Activated CD8-positive, alpha-beta T cell treated with anti-CD3 and anti-CD28 coated beads, Interleukin-2, amount 10 ng/mL, durations not matched to agents 7 days and 5 days (primary cell): ENCODE results near the gene LPIN3. TPM values are rescaled to one million over a fixed set of nuclear protein-coding genes. Genes with fewer than 3 reads are reported as not detected.

Source experiments
- ATAC-seq: fragments of 150-1000 bp; cut with Tn5 transposase; one replicate; pipeline ENCODE4 v1.10.0; 2021; ENCODE audit warnings: moderate library complexity
- CTCF ChIA-PET: fragments of 350-600 bp; sonication (Branson Sonifier 250); formaldehyde crosslinking; loops from one replicate; lab custom pipeline; 2021; ENCODE audit warnings: antibody characterized with exemption; lab: Charles Lee
- POLR2A ChIA-PET: fragments of 350-600 bp; sonication (Branson Sonifier 250); formaldehyde crosslinking; loops from one replicate; lab custom pipeline; 2021; ENCODE audit warnings: antibody characterized with exemption; lab: Charles Lee
- DNase-seq: peaks from one replicate; pipeline ENCODE4 v3.0.0-alpha.2; 2020
- H3K27ac Mint-ChIP-seq: one replicate; pipeline ENCODE4 v1.8.0; 2021; ENCODE audit warnings: mild to moderate bottlenecking, mixed read lengths
- H3K27me3 Mint-ChIP-seq: one replicate; pipeline ENCODE4 v1.8.0; 2021; ENCODE audit warnings: low read depth, mixed read lengths
- H3K36me3 Mint-ChIP-seq: one replicate; pipeline ENCODE4 v1.8.0; 2021; ENCODE audit warnings: low read depth, mixed read lengths
- H3K4me1 Mint-ChIP-seq: one replicate; pipeline ENCODE4 v1.8.0; 2021; ENCODE audit warnings: low read depth, mixed read lengths
- H3K4me3 Mint-ChIP-seq: one replicate; pipeline ENCODE4 v1.8.0; 2021; ENCODE audit warnings: mild to moderate bottlenecking, mixed read lengths
- H3K9me3 Mint-ChIP-seq: one replicate; pipeline ENCODE4 v1.8.0; 2022; ENCODE audit warnings: mixed read lengths; ENCODE audit not compliant: insufficient read depth
- total RNA-seq, 2 experiments: library from RNA; stranded (reverse); gene quantifications; one replicate each; pipeline ENCODE4 v1.2.3, GENCODE V29; 2021

The LPIN3 gene
- total RNA-seq, 2 experiments from 2014 or later, result 0.74 to 0.91 TPM

- H3K4me1 Mint-ChIP-seq, result peaks cover 27% of the 10 kb centered on the region
- CTCF ChIA-PET, result no interaction called here
Observed at GRCh38 chr20:41406896-41407444, 66.3 kb downstream of the LPIN3 start.

GRCh38 chr20:41407607-41408006 is 67.0 kb downstream of the LPIN3 start:
- peaks cover 14% of the 10 kb centered on the region for H3K36me3 Mint-ChIP-seq
- no peak overlapping the region for H3K4me3 Mint-ChIP-seq
- H3K4me1 Mint-ChIP-seq, result peaks cover 25% of the 10 kb centered on the region
- no peak for DNase-seq
- peak overlapping the region; percentile 36 for H3K27ac Mint-ChIP-seq
- ATAC-seq, result no peak
- H3K27me3 Mint-ChIP-seq, result no peaks in the 10 kb centered on the region
- POLR2A ChIA-PET, result no interaction called here
- H3K9me3 Mint-ChIP-seq, result no peaks in the 10 kb centered on the region
- CTCF ChIA-PET, result no interaction called here

More at GRCh38 chr20:41406896-41407444, 66.3 kb downstream of the LPIN3 start:
- Mint-ChIP-seq H3K27me3 (no peaks in the 10 kb centered on the region), H3K27ac (no peak overlapping the region), H3K9me3 (no peaks in the 10 kb centered on the region), H3K36me3 (peaks cover 12% of the 10 kb centered on the region), H3K4me3 (no peak overlapping the region)
- DNase-seq (no peak), ATAC-seq (no peak)
- POLR2A ChIA-PET, result no interaction called here

GRCh38 chr20:41408156-41408794 is 67.7 kb downstream of the LPIN3 start:
- peaks cover 25% of the 10 kb centered on the region for H3K4me1 Mint-ChIP-seq
- POLR2A ChIA-PET, result interaction anchor here (1.1 kb wide), 1 partner anchor 210 kb away, joined by 3 read pairs; the partner anchor contains the start of gene CHD6
- H3K9me3 Mint-ChIP-seq, result no peaks in the 10 kb centered on the region
- ATAC-seq (peak; percentile 84), DNase-seq (peak; percentile 60)
- CTCF ChIA-PET, result interaction anchor here (1.2 to 4.0 kb wide), 2 partner anchors 9 to 12 kb away, joined by 3 to 26 read pairs; no protein-coding TSS in a partner anchor
- H3K27ac Mint-ChIP-seq, result peak overlapping the region; percentile 53
- no peaks in the 10 kb centered on the region for H3K27me3 Mint-ChIP-seq
- no peak overlapping the region for H3K4me3 Mint-ChIP-seq
- peaks cover 15% of the 10 kb centered on the region for H3K36me3 Mint-ChIP-seq

GRCh38 chr20:41408986-41409385 is 68.4 kb downstream of the LPIN3 start:
- ATAC-seq, result no peak
- peaks cover 22% of the 10 kb centered on the region for H3K36me3 Mint-ChIP-seq
- peak overlapping the region; percentile 53 for H3K27ac Mint-ChIP-seq
- H3K9me3 Mint-ChIP-seq, result no peaks in the 10 kb centered on the region
- no peak overlapping the region for H3K4me3 Mint-ChIP-seq
- DNase-seq, result no peak
- peaks cover 29% of the 10 kb centered on the region for H3K4me1 Mint-ChIP-seq
- CTCF ChIA-PET, result interaction anchor here (1.2 to 4.0 kb wide), 2 partner anchors 9 to 11 kb away, joined by 3 to 26 read pairs; no protein-coding TSS in a partner anchor
- H3K27me3 Mint-ChIP-seq, result no peaks in the 10 kb centered on the region
- POLR2A ChIA-PET, result interaction anchor here (1.1 kb wide), 1 partner anchor 209 kb away, joined by 3 read pairs; the partner anchor contains the start of gene CHD6

Other genes starting within 250 kb of the LPIN3 start
- gene PLCG1, start 203.3 kb upstream of the LPIN3 start, total RNA-seq, result 100 to 1,000 TPM; 395 to 406 TPM
- gene ZHX3, start 23.1 kb upstream of the LPIN3 start, total RNA-seq, result 10 to 100 TPM; 11.9 to 15.0 TPM
- gene EMILIN3, start 26.0 kb downstream of the LPIN3 start, total RNA-seq, result not detected